GM12878 (cell line): ENCODE results near the gene ZNF717.
"Not testable (repeated sequence)": the region's sequence is repeated elsewhere in the genome, so short reads cannot be mapped to it uniquely, and the experiment has no call there.

Experiments
- BRCA1 ChIP-seq: IDR thresholded peaks from 2 replicates; pipeline ENCODE4 v1.6.1; 2011; ENCODE audit warnings: low read depth, low read length, improper control_type of control experiment
- CBX3 ChIP-seq: fragments of 200-600 bp; sonication (generic); IDR thresholded peaks from 2 replicates; pipeline ENCODE4 v1.6.1; 2016; ENCODE audit warnings: low read depth, borderline replicate concordance
- CHD2 ChIP-seq: IDR thresholded peaks from 2 replicates; pipeline ENCODE4 v1.6.1; 2011; ENCODE audit warnings: low read depth, low read length, improper control_type of control experiment, borderline replicate concordance
- CTCF ChIP-seq, 3 experiments: IDR thresholded peaks in 2 of 3; conservative IDR thresholded peaks in 1 of 3; 2 replicates each; pipeline ENCODE4 v1.5.1; 2011; ENCODE audit warnings: low read depth in 3 of 3, low read length in 3 of 3, mild to moderate bottlenecking in 3 of 3, control low read depth in 2 of 3, moderate library complexity in 2 of 3, inconsistent platforms in 1 of 3, mixed read lengths in 1 of 3; ENCODE audit not compliant: control insufficient read depth in 2 of 3, insufficient read depth in 1 of 3; ENCODE audit errors: extremely low read depth in 1 of 3
- ETV6 ChIP-seq, 2 experiments: fragments of 450-650 bp in 1 of 2; IDR thresholded peaks in 1 of 2; conservative IDR thresholded peaks in 1 of 2; 2 replicates each; pipeline ENCODE4 v1.6.1; 2014; ENCODE audit warnings: antibody characterized with exemption in 1 of 2, borderline replicate concordance in 1 of 2, low read depth in 1 of 2, mild to moderate bottlenecking in 1 of 2, moderate library complexity in 1 of 2
- EZH2 ChIP-seq: IDR thresholded peaks from 2 replicates; pipeline ENCODE4 v1.6.1; 2012; ENCODE audit warnings: low read depth, mild to moderate bottlenecking, control low read depth, inconsistent platforms, low read length, borderline replicate concordance; ENCODE audit not compliant: control insufficient read depth
- POLR2A ChIP-seq: IDR thresholded peaks from 2 replicates; pipeline ENCODE4 v1.6.1; 2011; ENCODE audit warnings: low read depth, mild to moderate bottlenecking, low read length
- POLR2AphosphoS5 ChIP-seq: IDR thresholded peaks from 2 replicates; pipeline ENCODE4 v1.6.1; 2011; ENCODE audit warnings: mild to moderate bottlenecking, low read length, inconsistent platforms
- RCOR1 ChIP-seq: conservative IDR thresholded peaks from 2 replicates; pipeline ENCODE4 v1.6.1; 2012; ENCODE audit warnings: low read depth, low read length, improper control_type of control experiment
- SIX5 ChIP-seq: IDR thresholded peaks from 2 replicates; pipeline ENCODE4 v1.6.1; 2011; ENCODE audit warnings: mild to moderate bottlenecking, low read depth, low read length, moderate library complexity; ENCODE audit not compliant: severe bottlenecking
- ZNF274 ChIP-seq: IDR thresholded peaks from one replicate; pipeline ENCODE4 v1.8.0; 2011; ENCODE audit not compliant: insufficient read length, insufficient read depth

- not testable (repeated sequence) for TF ChIP-seq BRCA1; EZH2; POLR2A; POLR2AphosphoS5; RCOR1; ZNF274; ETV6 (conservative IDR thresholded peaks at IDR 0.05 in 1 of 2, IDR thresholded peaks at IDR 0.05 in 1 of 2; ENCODE audit: borderline replicate concordance in 1 of 2, low read depth in 1 of 2); CBX3; SIX5; CHD2; CTCF (IDR thresholded peaks at IDR 0.05 in 2 of 3, conservative IDR thresholded peaks at IDR 0.05 in 1 of 3; ENCODE audit: control insufficient read depth in 2 of 3, extremely low read depth in 1 of 3, insufficient read depth in 1 of 3, low read depth in 3 of 3, low read length in 3 of 3)
Observed at GRCh38 chr3:75816287-75817180, 31.2 kb upstream of the ZNF717 start.
